GM12875 (cell line): ENCODE measurements around the gene NFASC.

ENCODE experiments used
- H3K4me3 ChIP-seq: one replicate; pipeline ENCODE4 v1.5.1; 2011; ENCODE audit warnings: low read depth, low read length, control low read depth
- CTCF ChIP-seq: IDR thresholded peaks from 2 replicates; pipeline ENCODE4 v1.5.1; 2011; ENCODE audit warnings: low read depth, mild to moderate bottlenecking, control low read depth, inconsistent platforms, low read length, moderate library complexity, borderline replicate concordance; ENCODE audit not compliant: insufficient read depth

NFASC gene

GRCh38 chr1:204971517-204972336 lies 101.1 kb downstream of the NFASC start:
- no peak for TF ChIP-seq CTCF
- H3K4me3 ChIP-seq, result no peak overlapping the region

- no peak overlapping the region for H3K4me3 ChIP-seq
- TF ChIP-seq CTCF, result no peak
These were observed 101.8 kb downstream of the NFASC start for GRCh38 chr1:204972426-204972825.

GRCh38 chr1:204973449-204973848 lies 102.8 kb downstream of the NFASC start:
- no peak for TF ChIP-seq CTCF
- no peak overlapping the region for H3K4me3 ChIP-seq

GRCh38 chr1:204974327-204974726 lies 103.7 kb downstream of the NFASC start:
- no peak overlapping the region for H3K4me3 ChIP-seq
- no peak for TF ChIP-seq CTCF

GRCh38 chr1:204975021-204975420 lies 104.4 kb downstream of the NFASC start:
- TF ChIP-seq CTCF, result no peak
- no peak overlapping the region for H3K4me3 ChIP-seq

- peak; percentile 84 for TF ChIP-seq CTCF
- no peak overlapping the region for H3K4me3 ChIP-seq
These were observed 105.0 kb downstream of the NFASC start for GRCh38 chr1:204975568-204976235.

- no peak overlapping the region for H3K4me3 ChIP-seq
- TF ChIP-seq CTCF, result no peak
These were observed 106.0 kb downstream of the NFASC start for GRCh38 chr1:204976646-204977045.
